T-helper 1 cell treated with Interleukin-12 subunit alpha and Interleukin-12 subunit beta and Interleukin-4 antibody, amounts not matched to agents 30 ng/mL and 1 ng/mL, for 36 hours (primary cell): ENCODE results near the gene BRAF. TPM values are rescaled to one million over a fixed set of nuclear protein-coding genes. Genes with fewer than 3 reads are reported as not detected.
"Not testable (repeated sequence)": the region's sequence is repeated elsewhere in the genome, so short reads cannot be mapped to it uniquely, and the experiment has no call there.

Experiments
- intact Hi-C: fragments of 100-400 bp; cut with micrococcal nuclease; formaldehyde crosslinking; loops from one replicate; pipeline ENCODE4 v1.15.1; 2024
- total RNA-seq: library from RNA; stranded (reverse); gene quantifications from 2 replicates; pipeline ENCODE4 v1.2.3, GENCODE V29; 2022

Gene BRAF
- total RNA-seq, 1 donor from 2014 or later = 31.3 TPM

DNA sequence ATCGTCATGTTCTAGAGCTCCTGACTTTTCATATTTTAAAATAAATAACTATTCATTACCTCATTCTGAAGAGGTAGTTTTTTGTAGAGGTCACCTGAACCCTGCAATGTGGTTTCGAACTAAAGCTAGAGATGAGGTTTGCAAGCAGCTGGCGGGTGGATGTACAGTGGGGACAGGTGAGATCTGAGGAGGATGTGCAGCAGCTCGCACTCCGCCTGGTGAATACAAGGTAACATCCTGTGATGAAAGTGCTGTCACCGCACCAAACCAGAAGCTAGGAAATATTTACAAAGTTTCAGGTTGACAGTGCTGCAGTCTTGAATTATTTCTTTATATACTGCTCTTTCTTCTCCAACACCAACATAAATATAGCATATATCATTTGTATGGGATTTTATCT is 201.7 kb downstream of the BRAF start:
- intact Hi-C loops = loop anchor here (1.0 kb wide), 1 partner anchor 26 kb away; no protein-coding TSS in a partner anchor

DNA sequence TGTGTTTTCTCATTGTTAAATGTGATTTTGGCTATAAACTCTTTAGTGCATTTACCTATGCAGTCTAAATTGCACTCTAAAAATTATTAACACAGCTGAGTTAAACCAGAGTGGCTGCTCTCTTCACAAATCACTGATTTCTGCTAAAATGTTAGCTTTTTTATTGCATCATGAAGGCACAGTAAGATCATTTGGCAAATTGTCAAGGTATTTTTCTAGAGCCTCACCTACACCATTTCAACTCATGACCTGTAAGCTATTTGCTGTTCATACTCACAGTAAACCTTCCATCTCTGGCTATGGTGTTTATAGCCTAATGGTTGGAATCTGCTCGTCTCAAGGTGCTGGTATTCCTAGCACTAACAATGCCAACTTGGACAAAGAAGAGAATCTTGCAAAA is 202.5 kb downstream of the BRAF start:
- intact Hi-C loops = no loop called here

DNA sequence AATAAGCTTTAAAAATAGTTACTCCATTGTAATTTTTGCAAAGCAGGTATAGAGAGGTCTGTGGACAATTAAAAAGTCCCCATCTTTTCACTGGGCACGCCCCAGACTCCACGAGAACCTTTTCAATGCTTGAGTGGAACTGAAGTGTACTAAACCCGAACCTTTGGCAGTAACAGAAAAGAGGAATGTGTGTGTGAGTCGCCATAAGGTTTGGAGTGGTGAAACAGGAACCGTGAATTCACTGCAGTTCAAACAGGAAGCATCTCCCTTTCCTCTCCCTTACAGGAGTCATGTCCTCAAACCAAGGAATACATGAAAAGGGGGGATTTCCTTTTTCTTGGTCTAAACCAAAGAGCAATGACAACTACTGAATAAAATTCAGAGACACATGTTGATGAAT is 205.0 kb downstream of the BRAF start:
- intact Hi-C loops = no loop called here

DNA sequence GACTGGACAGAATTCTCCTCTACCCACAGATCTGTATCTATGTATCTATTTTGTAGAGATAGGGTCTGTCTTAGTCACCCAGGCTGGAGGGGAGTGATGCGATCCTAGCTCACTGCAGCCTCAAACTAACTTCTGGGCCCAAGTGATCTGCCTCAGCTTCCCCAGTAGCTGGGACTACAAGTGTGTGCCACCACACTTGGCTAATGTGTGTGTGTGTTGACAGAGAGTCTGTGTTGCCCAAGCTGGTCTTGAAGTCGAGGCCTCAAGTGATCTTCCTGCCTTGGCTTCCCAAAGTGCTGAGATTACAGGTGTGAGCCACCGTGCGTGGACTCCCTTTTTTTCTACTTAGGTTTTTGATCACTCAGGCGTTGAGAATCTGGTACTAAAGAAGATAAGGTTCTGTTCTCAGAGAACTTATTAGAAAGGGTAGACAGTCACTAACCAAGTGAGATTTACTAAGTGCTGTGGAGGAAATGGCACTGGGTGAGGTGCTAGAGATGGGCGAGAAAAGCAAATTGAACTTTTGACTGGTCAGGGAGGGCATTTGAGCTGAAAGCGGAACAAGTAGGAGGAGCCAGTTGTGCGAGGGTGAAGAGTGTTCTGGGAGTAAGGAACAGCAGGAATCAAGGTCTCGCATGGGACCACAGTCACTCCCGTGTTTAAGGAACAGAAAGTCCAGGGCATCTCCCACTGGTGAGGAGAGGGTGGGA is 210.2 kb downstream of the BRAF start:
- intact Hi-C loops = no loop called here

DNA sequence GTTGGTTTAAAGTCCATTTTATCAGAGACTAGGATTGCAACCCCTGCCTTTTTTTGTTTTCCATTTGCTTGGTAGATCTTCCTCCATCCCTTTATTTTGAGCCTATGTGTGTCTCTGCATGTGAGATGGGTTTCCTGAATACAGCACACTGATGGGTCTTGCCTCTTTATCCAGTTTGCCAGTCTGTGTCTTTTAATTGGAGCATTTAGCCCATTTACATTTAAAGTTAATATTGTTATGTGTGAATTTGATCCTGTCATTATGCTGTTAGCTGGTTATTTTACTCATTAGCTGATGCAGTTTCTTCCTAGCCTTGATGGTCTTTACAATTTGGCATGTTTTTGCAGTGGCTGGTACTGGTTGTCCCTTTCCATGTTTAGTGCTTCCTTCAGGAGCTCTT is 212.3 kb downstream of the BRAF start:
- intact Hi-C loops = not testable (repeated sequence)

DNA sequence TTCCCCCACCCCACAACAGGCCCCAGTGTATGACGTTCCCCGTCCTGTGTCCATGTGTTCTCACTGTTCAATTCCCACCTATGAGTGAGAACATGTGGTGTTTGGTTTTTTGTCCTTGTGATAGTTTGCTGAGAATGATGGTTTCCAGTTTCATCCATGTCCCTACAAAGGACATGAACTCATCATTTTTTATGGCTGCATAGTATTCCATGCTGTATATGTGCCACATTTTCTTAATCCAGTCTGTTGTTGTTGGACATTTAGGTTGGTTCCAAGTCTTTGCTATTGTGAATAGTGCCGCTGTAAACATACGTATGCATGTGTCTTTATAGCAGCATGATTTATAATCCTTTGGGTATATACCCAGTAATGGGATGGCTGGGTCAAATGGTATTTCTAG is 216.0 kb downstream of the BRAF start:
- intact Hi-C loops = not testable (repeated sequence)

DNA sequence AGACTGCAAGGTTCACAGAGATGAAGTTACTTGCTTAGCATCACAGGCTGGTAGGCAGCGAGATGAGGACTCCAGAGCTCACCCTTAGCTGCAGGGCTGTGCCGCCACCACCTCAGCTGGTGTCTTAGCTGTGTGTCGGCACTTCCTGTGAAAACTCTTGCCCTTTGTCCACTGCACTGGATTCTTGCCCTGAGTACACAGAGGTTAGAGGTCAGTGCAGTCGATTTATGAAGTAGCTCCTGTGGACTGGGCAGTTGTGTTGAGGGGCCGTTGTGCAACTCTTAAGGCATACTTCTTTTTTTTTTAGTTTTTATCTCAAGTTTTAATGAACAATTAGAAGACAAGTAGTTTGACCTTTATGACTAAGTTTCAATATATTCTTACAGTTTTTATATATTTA is 217.6 kb downstream of the BRAF start:
- intact Hi-C loops = no loop called here

DNA sequence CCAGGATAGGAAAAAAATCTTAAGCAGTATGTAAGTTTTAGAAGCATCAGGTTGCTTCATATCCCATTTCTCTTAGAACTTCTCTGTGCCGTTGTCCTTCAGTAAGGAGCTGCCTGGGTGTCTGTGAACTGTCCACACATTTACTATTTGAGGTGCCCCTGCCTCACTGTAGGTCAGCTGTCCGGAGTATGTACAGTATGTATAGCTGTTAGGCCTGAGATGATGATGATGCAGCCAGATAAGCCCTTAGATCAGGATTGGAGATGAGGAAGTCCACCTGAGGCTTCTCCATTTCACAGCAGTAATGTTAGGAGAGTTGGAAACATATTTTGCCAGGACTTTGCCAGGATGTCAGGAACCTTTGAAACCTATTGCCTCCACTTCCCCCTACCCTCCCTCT is 220.5 kb downstream of the BRAF start:
- intact Hi-C loops = no loop called here

DNA sequence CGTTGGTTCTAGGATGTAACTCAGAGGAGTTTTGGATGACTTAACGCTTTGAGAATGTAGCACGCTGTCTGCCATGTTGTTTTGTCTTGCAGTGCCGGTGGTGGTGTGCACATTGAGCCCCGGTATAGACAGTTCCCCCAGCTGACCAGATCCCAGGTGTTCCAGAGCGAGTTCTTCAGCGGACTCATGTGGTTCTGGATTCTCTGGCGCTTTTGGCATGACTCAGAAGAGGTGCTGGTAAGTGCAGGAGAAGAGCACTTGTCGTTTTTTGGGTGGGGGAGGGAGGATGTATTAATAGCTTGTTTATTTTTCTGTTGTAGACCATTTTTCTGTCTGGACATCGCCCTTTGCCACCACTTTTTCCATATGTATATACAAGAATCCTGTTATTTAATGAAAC is 222.0 kb downstream of the BRAF start:
- intact Hi-C loops = no loop called here

DNA sequence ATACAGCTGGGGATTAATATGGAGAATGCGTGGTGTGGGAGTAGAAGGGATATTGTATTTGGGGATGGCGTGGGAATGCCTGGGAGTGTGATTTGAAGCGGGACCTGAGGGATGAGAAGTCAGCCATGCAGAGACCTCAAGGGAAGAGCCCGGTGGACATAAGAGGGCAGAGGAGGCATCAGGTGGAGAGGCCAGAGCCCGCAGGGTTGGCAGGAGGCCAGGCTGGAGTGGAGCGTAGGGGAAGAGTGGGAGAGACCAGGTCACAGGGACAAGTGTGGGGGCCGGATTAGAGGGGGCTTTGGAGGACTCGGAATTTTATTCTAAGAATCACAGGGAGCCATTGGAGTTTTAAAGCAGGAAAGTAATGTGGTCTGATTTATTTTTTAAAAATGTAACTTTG is 226.3 kb downstream of the BRAF start:
- intact Hi-C loops = loop anchor here (10.0 kb wide), 1 partner anchor 376 kb away; the partner anchor contains the start of gene TMEM178B

DNA sequence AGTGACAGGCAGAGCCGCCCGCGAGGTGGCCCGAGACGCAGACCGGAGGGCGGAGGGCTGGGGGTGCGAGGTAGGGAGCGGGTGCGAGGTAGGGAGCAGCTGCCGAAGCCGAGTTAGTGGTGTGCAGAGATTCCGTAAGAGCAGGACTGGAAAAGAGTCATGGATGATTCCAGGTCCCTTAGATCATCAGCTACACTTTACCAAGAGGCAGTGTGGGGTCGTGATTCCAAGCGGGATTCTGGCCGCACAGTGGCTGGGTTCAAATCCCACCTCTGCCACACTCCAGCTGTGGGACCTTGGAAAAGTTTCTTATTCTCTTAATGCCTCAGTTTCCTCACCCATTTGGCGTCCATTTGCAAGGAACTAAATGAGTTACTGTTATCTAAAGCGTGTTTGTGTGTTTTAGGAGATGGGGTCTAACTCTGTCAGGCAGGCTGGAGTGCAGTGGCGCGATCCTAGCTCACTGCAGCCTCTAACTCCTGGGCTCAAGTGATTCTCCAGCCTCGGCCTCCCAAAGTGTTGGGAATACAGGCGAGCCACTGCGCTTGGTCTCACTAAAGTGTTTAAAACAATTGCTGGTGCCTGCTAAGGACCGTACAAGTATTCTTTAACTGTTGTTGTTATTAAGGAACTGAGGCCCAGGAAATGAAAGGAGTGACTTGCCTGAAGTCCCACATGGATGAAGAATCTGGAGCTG is 227.1 kb downstream of the BRAF start:
- intact Hi-C loops = loop anchor here (1.0 to 10.0 kb wide), 3 partner anchors 26 to 523 kb away; partner anchors contain the start of gene TMEM178B

DNA sequence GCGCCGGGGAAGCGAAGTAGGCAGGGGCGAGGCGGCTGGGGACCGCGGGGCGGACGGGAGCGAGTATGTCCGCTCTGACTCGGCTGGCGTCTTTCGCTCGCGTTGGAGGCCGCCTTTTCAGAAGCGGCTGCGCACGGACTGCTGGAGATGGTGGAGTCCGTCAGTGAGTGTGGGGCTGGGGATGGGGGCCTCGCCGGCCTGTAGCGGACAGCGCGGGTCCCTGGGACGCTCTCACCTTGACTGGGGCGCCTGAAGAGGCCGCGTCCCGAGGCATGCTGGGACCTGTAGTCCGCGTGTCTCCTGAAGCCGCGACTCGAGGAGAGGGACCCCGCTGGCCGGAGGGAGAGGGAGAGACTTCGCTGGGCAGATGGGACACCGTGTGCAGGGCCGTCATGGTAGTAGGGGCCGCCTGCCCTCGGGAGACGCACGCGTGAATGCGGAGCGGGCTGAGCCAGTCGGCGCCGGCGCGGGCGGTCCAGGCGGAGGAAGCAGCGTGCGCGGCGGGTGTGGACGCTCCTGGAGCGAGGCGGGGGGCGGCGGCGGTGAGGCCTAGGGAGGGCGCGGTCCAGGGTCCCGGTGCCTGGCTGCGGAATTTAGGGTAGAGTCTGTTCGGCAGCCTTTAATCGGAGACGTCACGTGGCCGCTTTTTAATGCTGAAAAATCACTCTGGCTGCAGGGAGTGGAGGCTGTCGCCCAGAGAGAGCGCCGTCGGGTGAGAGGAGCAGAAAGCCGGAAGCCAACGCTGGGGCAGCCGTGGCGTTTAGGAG is 227.9 kb downstream of the BRAF start, which contains the start of gene NDUFB2:
Gene NDUFB2 (plus strand): TSS at position 29 of the 767 bp plus-strand sequence. CDS start 37 bp downstream, at position 66.
- intact Hi-C loops = loop anchor here (1.0 to 10.0 kb wide), 13 partner anchors 24 to 1041 kb away; partner anchors contain the start of genes AGK, MKRN1, MRPS33 and PARP12

DNA sequence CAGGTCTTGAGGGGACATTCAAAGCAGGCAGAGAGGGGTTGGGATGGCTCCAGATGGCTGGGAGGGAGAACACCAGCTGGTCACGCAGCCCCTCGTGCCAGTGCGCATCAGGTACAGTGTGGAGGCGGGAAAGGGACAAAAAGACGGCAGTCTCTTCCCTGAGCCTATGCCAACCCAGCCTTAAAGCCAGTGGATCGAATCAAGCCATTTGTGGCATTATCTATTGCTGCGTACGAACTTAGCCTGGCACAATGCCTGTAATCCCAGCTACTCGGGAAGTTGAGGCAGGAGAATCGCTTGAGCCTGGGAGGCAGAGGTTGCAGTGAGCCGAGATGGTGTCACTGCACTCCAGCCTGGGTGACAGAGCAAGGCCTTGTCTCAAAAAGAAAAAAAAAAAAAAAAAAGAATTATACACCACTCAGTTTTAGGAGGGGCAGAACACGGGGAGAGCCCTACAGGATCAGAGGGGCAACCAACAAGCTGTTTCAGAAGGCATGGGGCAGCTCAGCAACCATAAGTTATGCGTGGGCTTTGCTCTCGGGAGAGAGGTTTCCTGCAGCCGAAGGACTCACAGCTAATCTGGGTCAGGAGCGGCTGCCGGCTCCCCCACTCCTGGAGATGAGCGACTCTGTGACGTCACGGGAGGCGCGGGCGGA is 228.6 kb downstream of the BRAF start:
- intact Hi-C loops = loop anchor here (1.0 to 10.0 kb wide), 12 partner anchors 23 to 1042 kb away; partner anchors contain the start of genes AGK, MKRN1, MRPS33 and PARP12

DNA sequence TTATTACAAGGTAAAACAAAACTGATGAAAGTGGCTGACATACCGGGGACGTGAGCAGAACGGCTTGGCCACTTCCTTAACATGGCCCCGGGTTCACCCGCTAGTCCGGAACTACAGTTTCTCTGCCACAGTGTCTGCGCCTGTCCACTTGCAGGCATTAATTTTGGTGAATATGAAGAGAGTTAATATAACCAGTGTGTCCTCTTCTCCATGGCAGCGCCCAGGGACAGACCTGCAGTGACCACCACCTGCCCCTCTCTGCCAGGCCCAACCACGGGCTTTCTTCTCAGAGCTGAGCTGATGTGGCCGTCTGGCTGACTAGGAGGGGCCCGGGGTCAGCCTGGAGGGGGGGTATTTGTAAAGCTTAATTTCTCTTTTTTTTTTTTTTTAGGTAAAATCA is 229.3 kb downstream of the BRAF start:
- intact Hi-C loops = loop anchor here (10.0 kb wide), 1 partner anchor 379 kb away; the partner anchor contains the start of gene TMEM178B

DNA sequence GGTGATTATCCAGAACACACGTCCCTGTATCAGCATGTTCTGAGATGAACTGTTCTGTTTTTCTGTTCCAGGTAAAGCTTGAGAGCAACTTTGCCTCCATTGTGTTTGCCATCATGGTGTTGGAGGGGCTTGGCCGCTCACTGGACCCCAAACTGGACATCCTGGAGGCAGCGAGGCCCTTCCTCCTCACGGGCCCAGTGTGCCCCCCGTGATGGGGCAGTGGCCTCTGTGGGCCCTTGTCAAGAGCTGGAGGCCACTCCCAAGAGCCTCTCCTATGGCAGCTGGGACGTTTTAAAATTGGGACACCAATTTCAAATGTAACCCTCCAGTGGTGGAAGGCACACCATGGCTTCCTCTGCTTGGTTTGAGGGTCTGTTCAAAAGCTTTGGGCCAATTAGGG is 230.1 kb downstream of the BRAF start:
- intact Hi-C loops = loop anchor here (10.0 kb wide), 1 partner anchor 380 kb away; the partner anchor contains the start of gene TMEM178B

DNA sequence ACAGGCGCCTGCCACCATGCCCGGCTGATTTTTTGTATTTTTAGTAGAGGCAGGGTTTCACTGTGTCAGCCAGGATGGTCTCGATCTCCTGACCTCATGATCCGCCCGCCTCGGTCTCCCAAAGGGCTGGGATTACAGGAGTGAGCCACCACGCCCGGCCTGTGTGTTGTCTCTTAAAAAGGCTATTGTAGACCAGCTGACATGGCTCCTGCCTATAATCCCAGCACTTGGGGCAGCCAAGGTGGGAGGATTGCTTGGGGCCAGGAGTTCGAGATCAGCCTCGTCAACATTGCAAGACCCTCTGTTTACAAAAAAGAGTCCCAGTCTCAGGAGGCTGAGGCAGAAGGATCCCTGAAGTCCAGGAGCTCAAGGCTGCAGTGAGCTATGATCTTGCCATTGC is 230.9 kb downstream of the BRAF start:
- intact Hi-C loops = loop anchor here (10.0 kb wide), 1 partner anchor 381 kb away; the partner anchor contains the start of gene TMEM178B

DNA sequence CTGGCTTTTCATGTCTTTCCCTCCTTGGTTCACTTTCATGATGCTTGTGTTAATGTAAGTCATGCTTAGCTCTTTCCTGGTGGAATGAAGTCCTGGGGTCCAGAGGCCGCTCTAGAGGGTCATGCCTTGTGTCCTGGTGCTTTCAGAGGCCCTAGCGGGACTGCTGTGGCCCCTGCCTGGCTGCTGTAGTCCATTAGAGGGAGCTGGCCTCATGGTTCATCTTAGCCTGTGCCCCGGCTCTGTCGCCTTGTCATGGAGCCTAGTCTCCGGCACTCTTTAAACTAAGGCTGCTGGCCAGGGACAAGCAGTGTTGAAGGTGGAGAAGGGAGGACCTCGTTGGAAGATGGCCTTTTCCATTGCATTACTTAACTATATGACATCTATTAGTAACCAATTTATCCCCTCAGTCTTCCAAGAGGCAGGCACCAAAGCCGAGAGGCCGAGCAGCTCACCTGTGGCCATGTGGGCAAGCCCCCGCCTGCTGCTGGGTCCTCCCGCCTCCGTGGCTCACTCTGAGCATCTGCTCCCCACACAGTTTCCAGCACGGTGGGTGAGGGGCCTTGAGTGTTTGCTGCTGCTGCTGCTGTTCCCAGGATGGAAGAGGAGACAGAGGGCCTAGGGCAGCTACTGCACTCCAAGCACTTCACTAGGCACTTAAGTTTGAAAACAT is 233.2 kb downstream of the BRAF start:
- intact Hi-C loops = loop anchor here (10.0 kb wide), 1 partner anchor 383 kb away; the partner anchor contains the start of gene TMEM178B

DNA sequence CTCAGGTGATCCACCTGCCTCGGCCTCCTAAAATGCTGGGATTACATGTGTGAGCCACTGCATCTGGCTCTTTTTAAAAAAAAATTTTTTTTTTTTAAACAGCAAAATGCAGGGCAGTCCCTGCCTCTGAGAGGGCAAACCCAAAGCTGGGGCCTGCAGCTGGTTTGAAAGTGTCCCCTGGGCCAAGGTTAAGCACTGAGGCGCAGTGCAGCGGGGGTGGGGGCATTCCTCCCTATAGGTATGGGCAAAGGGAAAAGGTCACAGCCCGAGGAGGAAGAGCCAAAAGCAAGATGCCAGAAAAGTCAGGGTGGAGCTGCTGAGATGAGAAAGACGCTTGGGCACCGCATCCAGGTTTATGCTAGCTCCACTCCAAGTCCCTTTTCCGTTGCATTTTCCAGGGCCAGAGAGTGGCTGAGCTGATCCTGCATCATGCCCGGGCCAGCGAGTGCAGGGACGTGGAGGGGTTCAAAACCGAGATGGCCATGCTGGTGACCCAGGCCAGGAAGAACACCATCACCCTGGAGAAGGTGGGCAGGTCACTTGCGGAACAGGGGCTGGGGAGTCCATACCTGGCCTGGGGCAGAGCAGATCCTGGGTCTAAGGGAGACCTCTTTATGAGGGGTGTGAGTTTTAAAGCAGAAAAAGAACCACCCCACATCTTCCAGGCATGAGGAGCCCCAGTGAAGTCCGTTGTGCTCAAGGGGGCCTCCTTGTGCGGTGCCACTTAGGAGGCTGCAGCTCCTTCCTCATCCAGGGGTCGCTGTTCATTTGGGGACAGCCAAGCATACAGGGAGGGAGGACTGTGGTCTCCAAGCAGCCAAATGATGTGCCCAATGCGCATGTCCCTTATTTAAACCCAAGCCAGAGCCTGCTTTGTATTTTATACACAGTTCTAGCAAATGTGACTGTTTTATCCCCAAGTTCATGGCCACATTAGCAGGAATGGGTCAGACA is 235.3 kb downstream of the BRAF start:
- intact Hi-C loops = loop anchor here (10.0 kb wide), 1 partner anchor 385 kb away; the partner anchor contains the start of gene TMEM178B

DNA sequence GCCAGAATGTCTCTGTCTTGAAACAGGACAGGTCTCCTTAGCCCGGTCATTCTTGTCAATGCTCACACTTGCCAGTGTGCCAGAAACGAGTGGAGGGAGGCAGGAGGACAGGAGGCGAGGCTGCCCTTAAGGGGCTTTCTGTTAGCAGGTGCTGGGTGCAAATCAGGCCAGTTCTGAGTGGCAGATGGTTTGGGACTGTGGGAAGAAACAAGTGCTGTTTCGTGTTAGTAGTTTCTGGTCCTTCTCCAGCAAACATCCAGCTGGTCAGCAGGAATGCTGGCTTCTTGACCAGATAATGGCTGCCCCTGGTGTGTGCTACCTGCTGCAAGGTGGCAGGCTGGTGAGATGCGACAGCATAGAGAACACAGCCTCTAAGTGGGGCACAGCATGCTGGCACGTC is 236.4 kb downstream of the BRAF start:
- intact Hi-C loops = no loop called here
